H1 (cell line): ENCODE measurements around the gene WDR7.

ENCODE experiments used
- ASH2L ChIP-seq: fragments of 200-600, 300-600 bp; sonication (generic); IDR thresholded peaks from one replicate; pipeline ENCODE4 v1.7.1; 2017; ENCODE audit warnings: low read length
- RBBP5 ChIP-seq: IDR thresholded peaks from 2 replicates; pipeline ENCODE4 v1.7.1; 2012; ENCODE audit warnings: low read depth, mild to moderate bottlenecking, inconsistent platforms, low read length, moderate library complexity, borderline replicate concordance
- TF ChIP-seq, protein P1 (sequence below), 3 experiments: IDR thresholded peaks; 1 replicate in 2 of 3; 2 replicates in 1 of 3; pipeline versions ENCODE4 v1.5.1 to v1.6.1; 2011; ENCODE audit warnings: low read length in 3 of 3, mild to moderate bottlenecking in 3 of 3, inconsistent platforms in 2 of 3, low read depth in 1 of 3, moderate library complexity in 1 of 3; ENCODE audit not compliant: insufficient read depth in 1 of 3; ENCODE audit errors: control extremely low read depth in 1 of 3

- TF ChIP-seq RBBP5, result no peak
- TF ChIP-seq, protein P1, sequence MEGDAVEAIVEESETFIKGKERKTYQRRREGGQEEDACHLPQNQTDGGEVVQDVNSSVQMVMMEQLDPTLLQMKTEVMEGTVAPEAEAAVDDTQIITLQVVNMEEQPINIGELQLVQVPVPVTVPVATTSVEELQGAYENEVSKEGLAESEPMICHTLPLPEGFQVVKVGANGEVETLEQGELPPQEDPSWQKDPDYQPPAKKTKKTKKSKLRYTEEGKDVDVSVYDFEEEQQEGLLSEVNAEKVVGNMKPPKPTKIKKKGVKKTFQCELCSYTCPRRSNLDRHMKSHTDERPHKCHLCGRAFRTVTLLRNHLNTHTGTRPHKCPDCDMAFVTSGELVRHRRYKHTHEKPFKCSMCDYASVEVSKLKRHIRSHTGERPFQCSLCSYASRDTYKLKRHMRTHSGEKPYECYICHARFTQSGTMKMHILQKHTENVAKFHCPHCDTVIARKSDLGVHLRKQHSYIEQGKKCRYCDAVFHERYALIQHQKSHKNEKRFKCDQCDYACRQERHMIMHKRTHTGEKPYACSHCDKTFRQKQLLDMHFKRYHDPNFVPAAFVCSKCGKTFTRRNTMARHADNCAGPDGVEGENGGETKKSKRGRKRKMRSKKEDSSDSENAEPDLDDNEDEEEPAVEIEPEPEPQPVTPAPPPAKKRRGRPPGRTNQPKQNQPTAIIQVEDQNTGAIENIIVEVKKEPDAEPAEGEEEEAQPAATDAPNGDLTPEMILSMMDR (IDR thresholded peaks at IDR 0.05; ENCODE audit: control extremely low read depth in 1 of 3, insufficient read depth in 1 of 3, low read depth in 1 of 3, low read length in 3 of 3), result no peak
- TF ChIP-seq ASH2L, result no peak
Observed at GRCh38 chr18:56641714-56642337, 9.3 kb upstream of the WDR7 start.
